ENCODE data around the gene RPS6KL1. TPM values are rescaled to one million over a fixed set of nuclear protein-coding genes. Genes with fewer than 3 reads are reported as not detected.

The RPS6KL1 gene
- total RNA-seq, 1 experiment from 2014 or later, result 4.2 TPM

GRCh38 chr14:74941676-74942097 is 18.6 kb upstream of the RPS6KL1 start:
- peaks cover 26% of the 10 kb centered on the region for H3K4me1 ChIP-seq (replicated peaks; ENCODE audit: insufficient read depth)
- H3K4me2 ChIP-seq, result no peak overlapping the region
- peaks cover 23% of the 10 kb centered on the region; the same call in 1 of the 2 replicates for H3F3A ChIP-seq (ENCODE audit: insufficient read depth, low read depth)
- no TSS peak for BruUV-seq (replicated peaks)
- no peaks in the 10 kb centered on the region for H3K9me3 ChIP-seq (ENCODE audit: insufficient read depth, low read depth)
- H3K36me3 ChIP-seq (ENCODE audit: low read depth), result no peaks in the 10 kb centered on the region
- DNase-seq, result peak in 1 of 2 experiments; percentile 79
- no peak for TF ChIP-seq EZH2 (IDR thresholded peaks at IDR 0.05; ENCODE audit: low read depth)
- H4K20me1 ChIP-seq (ENCODE audit: insufficient read depth), result no peaks in the 10 kb centered on the region
- intact Hi-C loops (cut with micrococcal nuclease; ENCODE audit: unreplicated experiment), result loop anchor here (2.0 to 10.0 kb wide), 3 partner anchors 27 to 363 kb away; partner anchors contain the start of gene ZC2HC1C
- CTCF ChIA-PET, result interaction anchor here (0.8 to 1.5 kb wide), 5 partner anchors 19 to 81 kb away, joined by 3 to 8 read pairs (median 4); partner anchors contain the start of gene RPS6KL1
- H3K79me2 ChIP-seq (ENCODE audit: low read depth), result no peaks in the 10 kb centered on the region
- no peak overlapping the region for H3K27ac ChIP-seq
- no peak overlapping the region for H2AFZ ChIP-seq
- H3K9me2 ChIP-seq (ENCODE audit: insufficient read depth), result no peaks in the 10 kb centered on the region
- POLR2A ChIA-PET (ENCODE audit: unreplicated experiment), result interaction anchor here (0.6 to 0.9 kb wide), 4 partner anchors 18 to 352 kb away, joined by 5 to 14 read pairs (median 9); partner anchors contain the start of gene RPS6KL1
- H3K4me3 ChIP-seq, result no peak overlapping the region
- H3K27me3 ChIP-seq (ENCODE audit: insufficient read depth, low read depth), result no peaks in the 10 kb centered on the region

- H3K9me2 ChIP-seq (ENCODE audit: insufficient read depth), result no peaks in the 10 kb centered on the region
- BruUV-seq (replicated peaks), result no TSS peak
- H3K36me3 ChIP-seq (ENCODE audit: low read depth), result no peaks in the 10 kb centered on the region
- no peaks in the 10 kb centered on the region for H3K79me2 ChIP-seq (ENCODE audit: low read depth)
- CTCF ChIA-PET, result interaction anchor here (0.8 to 1.5 kb wide), 5 partner anchors 18 to 80 kb away, joined by 3 to 8 read pairs (median 4); partner anchors contain the start of gene RPS6KL1
- H3K27ac ChIP-seq, result no peak overlapping the region
- H3K4me2 ChIP-seq, result no peak overlapping the region
- no peak overlapping the region for H2AFZ ChIP-seq
- peaks cover 22% of the 10 kb centered on the region; the same call in 1 of the 2 replicates for H3F3A ChIP-seq (ENCODE audit: insufficient read depth, low read depth)
- H3K4me3 ChIP-seq, result no peak overlapping the region
- no peaks in the 10 kb centered on the region for H4K20me1 ChIP-seq (ENCODE audit: insufficient read depth)
- TF ChIP-seq CTCF (conservative IDR thresholded peaks at IDR 0.05) (no peak), EZH2 (IDR thresholded peaks at IDR 0.05; ENCODE audit: low read depth) (no peak)
- no peaks in the 10 kb centered on the region for H3K9me3 ChIP-seq (ENCODE audit: insufficient read depth, low read depth)
- no peak for DNase-seq
- H3K27me3 ChIP-seq (ENCODE audit: insufficient read depth, low read depth), result no peaks in the 10 kb centered on the region
- POLR2A ChIA-PET (ENCODE audit: unreplicated experiment), result interaction anchor here (0.6 to 0.7 kb wide), 2 partner anchors 186 to 352 kb away, joined by 9 to 14 read pairs; partner anchors contain the start of gene NEK9
- intact Hi-C loops (cut with micrococcal nuclease; ENCODE audit: unreplicated experiment), result loop anchor here (1.0 to 10.0 kb wide), 6 partner anchors 18 to 364 kb away; partner anchors contain the start of genes EIF2B2, RPS6KL1 and ZC2HC1C
- H3K4me1 ChIP-seq (replicated peaks; ENCODE audit: insufficient read depth), result peaks cover 24% of the 10 kb centered on the region
Measured at GRCh38 chr14:74940956-74941565, 18.0 kb upstream of the RPS6KL1 start.

- H3K4me2 ChIP-seq, result no peak overlapping the region
- H3K79me2 ChIP-seq (ENCODE audit: low read depth), result no peaks in the 10 kb centered on the region
- H3K27me3 ChIP-seq (ENCODE audit: insufficient read depth, low read depth), result no peaks in the 10 kb centered on the region
- no peak overlapping the region for H2AFZ ChIP-seq
- no peaks in the 10 kb centered on the region for H4K20me1 ChIP-seq (ENCODE audit: insufficient read depth)
- intact Hi-C loops (cut with micrococcal nuclease; ENCODE audit: unreplicated experiment), result no loop called here
- CTCF ChIA-PET, result interaction anchor here (0.6 to 1.3 kb wide), 3 partner anchors 42 to 149 kb away, joined by 3 to 6 read pairs (median 4); no protein-coding TSS in a partner anchor
- no peaks in the 10 kb centered on the region for H3K36me3 ChIP-seq (ENCODE audit: low read depth)
- H3F3A ChIP-seq (ENCODE audit: insufficient read depth, low read depth), result peaks cover 13% of the 10 kb centered on the region; the same call in 1 of the 2 replicates
- H3K9me2 ChIP-seq (ENCODE audit: insufficient read depth), result no peaks in the 10 kb centered on the region
- no peak for DNase-seq
- H3K4me3 ChIP-seq, result no peak overlapping the region
- no peaks in the 10 kb centered on the region for H3K9me3 ChIP-seq (ENCODE audit: insufficient read depth, low read depth)
- peaks cover 17% of the 10 kb centered on the region for H3K4me1 ChIP-seq (replicated peaks; ENCODE audit: insufficient read depth)
- no peak for TF ChIP-seq EZH2 (IDR thresholded peaks at IDR 0.05; ENCODE audit: low read depth)
- no peak for TF ChIP-seq CTCF (conservative IDR thresholded peaks at IDR 0.05)
- no peak overlapping the region for H3K27ac ChIP-seq
- BruUV-seq (replicated peaks), result no TSS peak
- POLR2A ChIA-PET (ENCODE audit: unreplicated experiment), result interaction anchor here (0.5 to 1.0 kb wide), 2 partner anchors 53 to 131 kb away, joined by 4 to 9 read pairs; partner anchors contain the start of gene ZC2HC1C
Measured at GRCh38 chr14:74938531-74939495, 15.8 kb upstream of the RPS6KL1 start.

Data from PC-9 (cell line).